Hippocampal formation (tissue), 2 donors: Measurements from ENCODE around the gene DIPK1B.

Experiments
- DNase-seq, 2 donors: peaks; one replicate each; lab custom pipeline; 2025; lab: John Stamatoyannopoulos, UW

DIPK1B gene

DNA sequence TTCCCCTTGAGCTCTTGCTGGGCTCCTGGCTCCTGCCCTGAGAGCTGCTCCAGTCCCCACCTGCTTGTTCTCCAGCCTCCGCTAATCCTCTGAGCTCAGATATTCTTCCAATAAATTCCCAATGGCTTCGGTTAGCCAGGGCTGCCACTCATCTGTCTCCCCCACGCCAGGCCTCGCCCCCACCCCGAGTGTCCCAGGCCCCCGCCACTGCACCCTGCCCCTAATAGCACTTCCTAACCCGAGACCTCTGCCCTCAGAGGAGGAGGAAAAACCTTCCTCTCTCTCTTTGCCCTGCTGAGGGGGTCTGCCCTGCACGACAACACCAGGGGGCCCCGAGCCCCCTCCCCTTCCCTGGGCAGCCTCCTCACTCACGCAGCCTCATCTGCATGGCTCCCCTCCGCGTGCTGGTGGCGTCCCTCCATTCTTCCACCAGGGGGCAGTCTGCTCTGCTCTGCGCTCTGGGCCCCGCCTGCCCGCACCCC, 57.4 kb downstream of the DIPK1B start:
- no peak for DNase-seq

DNA sequence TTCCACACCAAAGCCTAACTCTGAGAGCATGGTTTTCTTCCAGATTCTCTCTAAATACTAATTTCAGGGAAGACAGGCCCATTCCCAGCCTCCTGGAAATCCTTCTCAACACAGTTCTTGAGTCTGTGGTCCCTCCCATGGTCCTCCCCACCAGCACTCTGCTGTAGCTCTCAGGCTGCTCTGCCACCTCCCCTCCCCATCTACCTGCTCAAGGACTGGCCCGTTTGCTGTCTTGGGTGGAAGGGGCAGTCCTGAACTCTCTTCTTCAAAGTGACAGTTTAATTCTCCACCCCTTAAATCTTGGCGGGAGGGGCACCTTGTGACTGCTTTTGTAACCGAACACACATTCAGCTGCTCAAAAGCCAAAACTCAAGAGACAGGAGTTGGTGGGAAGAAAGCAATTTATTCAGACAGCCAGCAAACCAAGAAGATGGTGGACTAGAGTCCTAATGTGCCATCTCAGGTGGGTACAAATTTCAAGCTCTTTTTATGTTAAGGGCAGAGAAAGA, 59.6 kb downstream of the DIPK1B start:
- DNase-seq: no peak

DNA sequence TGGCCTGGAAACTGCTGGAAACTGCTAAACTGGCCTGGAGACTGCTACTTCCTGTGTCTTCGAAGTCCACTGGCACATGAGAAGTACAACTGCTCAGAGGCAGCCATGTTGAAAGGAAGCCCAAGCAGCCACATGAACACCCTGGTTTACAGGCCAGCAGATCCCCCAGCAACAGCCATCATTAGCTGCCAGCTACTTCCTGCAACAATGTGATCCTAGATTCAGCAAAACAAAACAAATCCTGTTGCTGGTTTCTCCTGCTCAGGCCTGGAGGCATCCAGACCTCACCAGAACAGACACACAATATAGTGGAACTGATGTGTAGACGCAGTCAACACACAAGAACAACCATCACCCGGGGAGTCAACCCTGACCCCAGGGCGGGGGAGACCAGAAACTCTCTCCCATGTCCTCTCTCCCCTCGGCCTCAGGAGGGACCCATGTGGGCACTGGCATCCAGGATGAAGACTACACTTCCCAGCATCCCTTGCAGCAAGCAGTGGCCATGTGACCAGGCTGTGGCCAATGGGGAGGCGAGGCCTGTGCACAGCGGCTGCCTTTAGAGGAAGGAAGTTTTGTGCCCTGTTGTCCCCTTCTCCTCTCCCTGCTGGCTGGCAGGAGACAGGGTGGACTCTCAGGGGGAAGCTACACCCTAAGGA, 61.1 kb downstream of the DIPK1B start:
- DNase-seq: no peak
